ENCODE measurements around the gene IGF1R.

The IGF1R gene

DNA sequence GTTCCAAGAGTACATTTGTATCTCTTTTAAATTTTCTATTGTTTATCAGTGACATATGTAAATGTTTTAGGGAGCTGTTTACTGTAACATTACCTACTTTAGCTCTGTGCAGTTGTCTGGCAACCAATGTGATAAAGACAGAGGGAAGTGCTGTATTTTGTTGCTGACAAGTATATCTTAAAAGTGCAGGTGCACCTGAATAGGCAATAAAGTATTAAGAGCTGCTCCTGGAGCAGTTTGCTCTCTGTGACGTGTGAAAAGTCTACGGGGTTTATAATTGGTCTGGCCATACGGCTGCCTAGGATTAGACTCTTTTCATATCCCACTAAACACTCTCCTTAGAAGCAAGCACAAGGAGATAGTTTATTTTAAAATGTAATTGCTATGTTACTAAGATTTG lies 178.3 kb downstream of the IGF1R start:
- no peak for DNase-seq (ENCODE audit: low read depth in 2 of 2)

DNA sequence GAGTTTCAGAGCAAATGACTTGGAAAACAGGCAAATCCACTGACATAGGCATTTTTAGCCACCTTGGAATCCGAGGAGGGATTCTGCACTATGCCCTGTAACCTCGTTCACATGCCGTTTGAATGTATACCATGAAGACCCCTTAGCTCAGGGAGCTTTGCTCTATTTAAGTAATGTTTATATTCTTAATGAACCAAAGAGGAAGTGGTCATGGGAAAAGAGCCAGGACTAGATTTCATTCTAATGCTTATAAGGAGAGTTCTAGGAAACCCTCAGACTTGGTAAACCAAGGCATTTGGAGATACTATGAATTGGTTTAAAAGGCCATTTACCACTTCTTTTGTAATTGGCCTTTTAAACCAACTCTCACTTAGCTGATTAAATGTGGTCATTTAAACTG lies 178.9 kb downstream of the IGF1R start:
- DNase-seq (ENCODE audit: low read depth in 2 of 2): no peak

GRCh38 chr15:98830034-98830634 lies 181.8 kb downstream of the IGF1R start:
- no peak for DNase-seq (ENCODE audit: low read depth in 2 of 2)

GRCh38 chr15:98834976-98835375 lies 186.6 kb downstream of the IGF1R start:
- no peak for DNase-seq (ENCODE audit: low read depth in 2 of 2)

GRCh38 chr15:98835876-98836275 lies 187.5 kb downstream of the IGF1R start:
- DNase-seq (ENCODE audit: low read depth in 2 of 2): no peak

GRCh38 chr15:98838387-98839259 lies 190.3 kb downstream of the IGF1R start:
- no peak for DNase-seq (ENCODE audit: low read depth in 2 of 2)

DNA sequence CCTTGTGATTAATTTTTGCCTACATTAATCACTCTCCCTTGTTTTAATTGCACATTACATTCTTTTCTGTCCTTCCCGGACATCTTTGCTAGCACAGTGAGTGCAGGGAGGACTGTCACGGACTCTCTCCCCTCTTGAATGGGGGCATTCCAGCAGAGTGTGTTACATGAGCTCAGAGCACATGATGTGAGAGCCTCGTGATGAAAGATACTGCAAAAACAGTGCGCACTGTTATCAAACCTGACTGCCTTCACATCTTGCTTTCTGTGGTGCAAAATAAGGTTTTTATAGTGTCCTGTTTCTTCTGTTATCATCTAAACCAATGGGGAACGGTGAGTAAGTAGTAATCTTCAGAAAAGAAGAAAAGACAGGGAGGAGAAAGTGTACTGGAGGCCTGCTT lies 191.7 kb downstream of the IGF1R start:
- no peak for DNase-seq (ENCODE audit: low read depth in 2 of 2)

DNA sequence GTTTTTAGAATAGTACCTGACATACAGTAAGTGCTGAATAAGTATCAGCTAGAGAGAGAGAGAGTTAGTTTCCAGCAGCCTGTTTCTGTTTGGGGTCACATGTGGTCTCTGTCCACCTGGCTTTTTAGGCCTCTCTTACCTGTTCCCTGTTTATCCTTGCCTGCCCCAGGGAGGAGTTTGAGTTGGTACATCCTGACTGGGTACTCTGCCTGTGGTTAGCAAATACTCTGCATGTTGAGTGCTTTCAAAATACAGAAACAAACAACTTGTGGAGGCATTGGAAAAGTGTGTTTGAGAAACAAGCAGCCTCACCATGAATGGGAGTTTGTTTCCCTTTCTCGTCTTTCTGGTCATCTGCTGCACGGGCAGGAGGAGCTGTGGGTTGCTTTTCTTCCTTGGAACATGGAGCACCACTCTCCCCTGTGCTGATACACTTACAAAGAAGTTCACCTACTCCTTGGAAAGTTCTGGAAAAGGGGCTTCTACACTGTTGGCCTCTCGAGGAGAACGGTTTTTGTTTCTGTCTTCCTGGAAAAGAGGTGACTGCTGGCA lies 193.2 kb downstream of the IGF1R start:
- DNase-seq (ENCODE audit: low read depth in 2 of 2): no peak

GRCh38 chr15:98842192-98842972 lies 194.0 kb downstream of the IGF1R start:
- DNase-seq (ENCODE audit: low read depth in 2 of 2): no peak

DNA sequence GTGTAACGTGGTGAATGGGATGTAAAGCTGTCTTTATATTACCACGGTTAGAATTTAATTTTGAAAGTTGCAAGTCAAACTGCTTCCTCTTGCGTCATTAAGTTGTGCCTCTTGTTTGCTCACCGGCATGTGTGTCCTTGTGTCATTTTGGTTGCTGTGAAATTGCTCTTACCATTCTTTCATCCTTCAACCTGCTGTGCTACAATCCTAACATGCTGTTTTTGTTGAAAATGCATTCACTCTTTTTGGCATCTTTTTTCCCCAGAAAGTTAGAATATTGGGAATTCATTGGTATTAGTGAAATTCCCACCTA lies 194.6 kb downstream of the IGF1R start:
- no peak for DNase-seq (ENCODE audit: low read depth in 2 of 2)

- no peak for DNase-seq (ENCODE audit: low read depth in 2 of 2)
Measured at GRCh38 chr15:98843844-98844243, 195.5 kb downstream of the IGF1R start.

GRCh38 chr15:98844261-98844660 lies 195.9 kb downstream of the IGF1R start:
- DNase-seq (ENCODE audit: low read depth in 2 of 2): no peak

GRCh38 chr15:98845138-98845884 lies 197.0 kb downstream of the IGF1R start:
- DNase-seq (ENCODE audit: low read depth in 2 of 2): no peak

GRCh38 chr15:98850961-98851572 lies 202.7 kb downstream of the IGF1R start:
- DNase-seq (ENCODE audit: low read depth in 2 of 2): peak; percentile 41 to 43

- DNase-seq (ENCODE audit: low read depth in 2 of 2): peak; percentile 26 to 53
Measured at GRCh38 chr15:98853161-98853560, 204.8 kb downstream of the IGF1R start.

DNA sequence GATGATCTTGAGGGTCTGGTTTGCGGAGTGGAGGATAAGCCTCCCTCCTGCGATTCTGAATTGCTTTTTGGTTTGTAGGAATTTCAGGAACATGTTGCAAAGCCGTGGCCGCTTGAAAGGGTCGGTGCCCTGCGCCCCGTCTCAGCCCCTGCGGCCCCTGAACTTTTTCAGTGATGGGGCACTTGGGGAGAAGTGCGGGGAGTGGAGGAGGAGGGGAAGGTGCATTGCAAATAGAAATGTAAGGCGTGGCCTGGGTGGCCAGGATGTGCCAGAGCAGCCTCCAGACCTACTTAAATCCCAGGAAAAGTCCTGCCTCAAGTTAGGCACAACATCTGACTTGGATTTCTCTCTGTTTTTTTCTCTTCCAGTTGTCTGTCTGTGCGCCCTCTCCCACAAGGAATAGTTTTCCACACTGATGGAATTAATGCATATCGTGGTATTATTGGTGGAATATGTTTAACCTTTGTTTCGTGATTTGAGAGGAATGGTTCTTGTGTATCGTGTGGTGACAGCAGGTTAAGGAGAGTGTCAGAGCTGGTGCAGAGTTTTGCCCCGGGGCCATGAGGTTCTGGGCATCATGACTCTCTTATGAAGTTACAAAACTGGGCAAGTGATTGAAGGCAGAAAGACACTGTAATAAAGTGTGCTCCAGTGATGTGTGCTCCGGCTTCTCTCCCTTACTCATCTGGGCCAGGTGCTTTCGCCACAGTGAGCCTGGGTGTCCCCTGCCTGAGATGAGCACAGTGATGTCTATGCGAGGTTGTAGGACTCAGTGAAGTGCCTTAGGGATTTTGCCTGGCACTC lies 205.5 kb downstream of the IGF1R start:
- no peak for DNase-seq (ENCODE audit: low read depth in 2 of 2)

DNA sequence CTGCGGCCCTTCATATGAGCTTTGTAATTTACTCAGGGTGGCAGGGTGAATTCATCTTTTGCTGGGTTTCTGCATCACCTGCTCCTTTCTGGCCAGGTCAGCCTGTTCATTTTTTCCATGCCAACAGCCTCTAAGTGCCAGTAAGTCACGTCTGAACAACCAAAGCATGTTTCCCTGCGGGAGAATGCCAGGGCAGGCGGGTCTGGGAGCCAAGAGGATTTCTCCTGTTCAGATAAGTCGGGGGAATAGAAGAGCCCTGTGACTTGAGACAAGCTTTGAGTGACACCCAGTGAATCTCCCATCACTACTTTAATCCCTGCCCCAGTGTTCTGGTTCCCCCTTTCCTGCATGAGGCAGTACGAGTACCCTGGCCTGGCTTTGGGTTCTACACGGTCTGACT lies 206.2 kb downstream of the IGF1R start:
- no peak for DNase-seq (ENCODE audit: low read depth in 2 of 2)

- no peak for DNase-seq (ENCODE audit: low read depth in 2 of 2)
Measured at GRCh38 chr15:98855067-98855814, 206.9 kb downstream of the IGF1R start.

- DNase-seq (ENCODE audit: low read depth in 2 of 2): no peak
Measured at GRCh38 chr15:98855815-98856531, 207.6 kb downstream of the IGF1R start.
